GM10266 (cell line): ENCODE measurements around the gene OLFML2A.
A peak's percentile ranks its signal among the peaks of the same experiment; 100 is the strongest.
"Not testable (repeated sequence)": the region's sequence is repeated elsewhere in the genome, so short reads cannot be mapped to it uniquely, and the experiment has no call there.

Source experiments
- DNase-seq: peaks from one replicate; pipeline ENCODE4 v3.0.0; 2012; ENCODE audit errors: extremely low spot score
- CTCF ChIP-seq: IDR thresholded peaks from 2 replicates; pipeline ENCODE4 v1.5.1; 2012; ENCODE audit warnings: mild to moderate bottlenecking, low read depth; ENCODE audit not compliant: control insufficient read depth, insufficient read depth; ENCODE audit errors: missing control alignments

Gene OLFML2A

GRCh38 chr9:124830593-124830992, 53.7 kb downstream of the OLFML2A start:
- TF ChIP-seq CTCF = no peak
- DNase-seq = no peak

GRCh38 chr9:124831642-124832364, 54.9 kb downstream of the OLFML2A start:
- TF ChIP-seq CTCF = no peak
- DNase-seq = no peak

- no peak for TF ChIP-seq CTCF
- DNase-seq = no peak
These were observed 57.7 kb downstream of the OLFML2A start for GRCh38 chr9:124834591-124834990.

- no peak for DNase-seq
- no peak for TF ChIP-seq CTCF
These were observed 58.2 kb downstream of the OLFML2A start for GRCh38 chr9:124835026-124835557.

GRCh38 chr9:124838132-124838531, 61.2 kb downstream of the OLFML2A start:
- not testable (repeated sequence) for DNase-seq

GRCh38 chr9:124838567-124839275, 61.8 kb downstream of the OLFML2A start:
- not testable (repeated sequence) for DNase-seq

GRCh38 chr9:124839612-124840299, 62.8 kb downstream of the OLFML2A start:
- DNase-seq = peak; percentile 55
- peak; percentile 44 for TF ChIP-seq CTCF
